Activated T-helper 1 cell treated with Interleukin-2 at 50 U/mL for 16 hours (primary cell): ENCODE results near the gene CEMIP.

Experiments used
- DNase-seq: peaks from one replicate; pipeline ENCODE4 v3.0.0-alpha.2; 2020; ENCODE audit warnings: low read depth

The CEMIP gene

DNA sequence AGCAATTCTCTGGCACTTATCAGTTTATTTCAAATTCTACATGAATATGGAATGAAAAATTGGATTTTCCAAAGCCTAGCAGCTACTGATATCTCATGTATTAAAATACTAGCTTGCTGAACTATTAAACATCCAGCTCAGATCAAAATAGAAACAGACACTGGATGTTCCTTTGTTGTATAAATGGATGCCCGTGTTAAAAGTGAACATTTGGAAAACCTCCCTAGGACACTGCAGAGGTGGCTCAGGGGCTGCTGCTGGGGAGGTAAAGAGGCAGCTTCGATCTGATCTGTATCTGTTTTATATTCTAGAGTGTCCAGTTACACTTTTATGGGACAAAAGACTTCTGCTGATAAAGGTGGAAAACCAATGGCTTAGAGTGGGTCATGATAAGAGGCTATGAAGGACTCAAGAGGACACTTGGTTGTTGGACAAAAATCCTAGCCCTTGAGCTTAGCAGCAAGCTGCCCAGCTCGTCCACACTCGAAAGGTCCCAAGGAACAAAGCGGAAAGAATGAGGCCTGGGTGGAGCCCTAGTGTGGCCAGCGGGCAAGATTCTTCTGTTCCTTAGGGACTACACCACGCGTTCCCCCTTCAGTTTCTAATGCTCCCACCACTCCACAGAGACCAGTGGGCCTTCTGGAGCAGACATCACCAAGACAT is 200.5 kb downstream of the CEMIP start:
- no peak for DNase-seq

DNA sequence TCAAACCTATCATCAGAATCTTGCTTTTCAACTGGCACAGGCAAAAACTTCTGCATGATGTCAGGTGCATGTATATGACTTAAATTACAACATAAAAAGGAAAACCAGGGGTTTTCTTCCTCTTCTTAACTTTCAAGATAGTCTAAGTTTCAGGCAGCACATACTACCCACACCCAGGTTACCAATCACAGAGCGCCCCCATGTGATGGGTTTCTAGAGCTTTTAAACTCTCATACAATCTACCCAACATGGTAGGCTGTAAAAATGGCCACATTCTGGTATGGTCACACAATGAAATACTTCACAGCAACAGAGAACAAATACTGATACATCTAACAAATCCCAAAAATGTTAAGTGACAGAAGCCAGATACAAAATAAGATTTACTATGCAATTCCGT is 203.0 kb downstream of the CEMIP start:
- no peak for DNase-seq

GRCh38 chr15:80982839-80983238 is 203.7 kb downstream of the CEMIP start:
- DNase-seq = no peak

DNA sequence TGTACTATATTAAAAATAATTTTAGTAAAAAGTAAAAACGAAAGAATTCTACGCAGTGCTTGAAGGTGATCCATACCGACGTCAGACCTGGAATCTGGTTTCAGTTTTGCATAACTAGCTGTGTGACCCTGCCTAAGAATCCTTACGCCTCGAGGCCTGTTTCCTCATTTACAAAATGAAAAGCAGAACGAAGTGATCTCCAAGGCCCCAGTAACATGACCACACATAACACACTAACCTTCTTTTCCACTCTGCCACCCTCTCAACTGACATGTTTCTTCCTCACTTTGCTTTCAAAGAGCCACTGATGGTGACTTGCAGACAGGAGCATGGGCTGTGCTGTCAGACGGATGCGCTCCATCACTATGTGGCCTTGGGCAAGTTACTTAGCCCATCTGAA is 205.7 kb downstream of the CEMIP start:
- no peak for DNase-seq

DNA sequence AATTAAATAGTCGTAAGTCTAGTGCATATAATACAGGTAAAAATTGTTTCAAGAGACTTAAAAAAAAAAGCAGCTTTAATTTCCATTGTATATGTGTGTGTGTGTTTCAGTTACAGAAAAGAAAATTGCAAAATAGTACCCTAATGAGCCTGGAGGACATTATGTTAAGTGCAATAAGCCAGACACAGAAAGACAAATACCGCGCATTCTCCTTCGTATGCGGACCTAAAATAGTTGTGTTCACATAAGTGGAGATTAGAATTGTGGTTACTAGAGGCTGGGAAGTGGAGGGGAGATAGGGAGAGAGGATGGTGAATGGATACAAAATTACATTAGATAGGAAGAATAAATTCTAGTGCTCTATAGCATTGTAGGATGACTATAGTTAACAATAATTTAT is 206.8 kb downstream of the CEMIP start:
- no peak for DNase-seq

- DNase-seq = no peak
Observed at GRCh38 chr15:80986487-80986886, 207.3 kb downstream of the CEMIP start.

DNA sequence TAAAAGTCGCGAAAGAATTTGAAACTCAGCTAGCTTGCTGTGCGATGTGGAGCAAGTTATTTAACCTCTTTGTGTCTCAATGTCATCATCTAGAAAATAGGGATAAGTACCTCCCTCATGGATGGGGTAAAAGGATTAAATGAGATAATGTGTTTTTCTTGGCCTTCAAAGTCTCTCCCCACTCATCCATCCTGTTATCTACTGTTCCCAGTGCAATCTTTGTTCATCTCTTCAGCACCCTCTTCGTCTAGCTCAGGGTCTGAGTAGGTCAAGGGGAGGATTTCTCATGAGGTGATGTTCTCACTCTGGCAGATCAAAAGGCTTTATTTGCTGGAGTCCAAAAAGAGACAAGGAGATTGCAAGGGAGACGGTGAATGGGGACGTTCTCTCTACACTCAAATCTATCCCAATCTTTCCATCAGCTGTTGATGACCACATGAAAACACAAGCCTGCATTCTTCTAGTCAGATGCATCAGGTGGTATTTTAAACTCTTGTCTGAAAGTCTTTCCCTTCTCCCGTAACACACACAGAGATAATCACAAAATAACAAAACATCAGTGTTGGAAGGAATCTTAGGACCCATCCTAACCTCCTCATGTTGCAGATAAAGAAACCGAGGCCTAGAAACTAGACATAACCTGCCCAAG is 209.1 kb downstream of the CEMIP start:
- DNase-seq = no peak

DNA sequence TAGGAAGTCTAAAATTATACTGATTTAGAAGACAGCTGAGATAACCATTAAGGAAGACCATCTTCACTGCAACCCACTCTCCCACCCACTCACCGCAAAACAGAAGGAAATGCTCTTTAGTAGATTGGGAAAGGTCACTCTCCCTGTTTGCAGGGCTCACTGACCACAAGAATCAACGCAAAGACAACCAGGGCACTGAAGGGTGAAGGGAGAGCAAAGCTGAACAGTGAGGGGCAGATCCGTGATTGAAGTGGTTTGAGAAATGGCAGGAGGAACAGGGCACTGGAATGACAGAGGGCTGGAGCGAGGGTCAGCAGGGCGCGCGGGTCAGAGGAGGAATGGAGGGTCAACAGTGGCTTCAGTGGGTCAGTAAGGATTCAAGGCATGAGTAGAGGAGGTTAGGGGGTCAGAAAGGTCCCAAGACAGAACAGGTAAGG is 209.9 kb downstream of the CEMIP start:
- DNase-seq = no peak

GRCh38 chr15:80989518-80990478 is 210.6 kb downstream of the CEMIP start, which contains the start of gene MESD:
MESD (minus strand) TSS chr15:80989819; CDS start chr15:80989791, 28 bp downstream.
- DNase-seq = peak; percentile 95

DNA sequence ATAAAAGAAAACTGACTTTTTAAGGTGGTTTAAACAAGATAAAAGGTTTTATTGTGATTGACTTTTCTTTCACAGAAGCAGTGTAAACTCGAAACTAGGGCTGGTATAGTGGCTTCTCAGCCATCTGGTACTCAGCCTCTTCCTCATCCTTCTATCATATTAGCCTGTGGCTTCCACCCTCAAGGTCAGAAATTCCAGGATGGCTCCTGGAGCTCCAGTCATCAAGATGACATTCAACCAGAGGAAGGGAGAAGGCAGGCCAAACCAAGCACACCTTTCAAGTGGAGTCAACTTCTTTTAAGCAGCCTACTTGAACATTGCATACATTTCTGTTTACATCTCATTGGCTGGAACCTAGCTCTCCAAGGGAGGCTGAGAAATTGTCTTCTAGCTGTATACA is 211.8 kb downstream of the CEMIP start:
- no peak for DNase-seq

- DNase-seq = no peak
Observed at GRCh38 chr15:80991421-80991820, 212.3 kb downstream of the CEMIP start.

GRCh38 chr15:80992006-80992405 is 212.8 kb downstream of the CEMIP start:
- DNase-seq = no peak

DNA sequence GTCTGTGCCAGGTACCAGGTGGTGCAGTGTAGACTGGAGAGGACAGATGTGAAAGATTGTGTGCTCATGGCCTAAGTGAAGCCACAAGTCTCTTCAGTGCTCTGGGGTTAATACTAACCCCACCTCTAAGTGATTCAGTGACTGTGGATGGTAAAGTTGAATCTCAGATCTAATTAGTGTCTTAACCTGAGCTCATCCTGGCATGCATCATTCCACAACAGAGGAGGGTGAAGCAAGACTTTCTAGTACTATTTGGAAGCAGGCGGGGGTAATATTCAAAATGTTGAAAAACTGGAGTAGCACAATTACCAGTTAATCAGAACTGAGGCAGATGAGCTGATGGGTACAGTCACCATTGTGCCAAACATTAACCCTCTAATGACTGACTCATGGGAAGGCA is 213.3 kb downstream of the CEMIP start:
- no peak for DNase-seq

DNA sequence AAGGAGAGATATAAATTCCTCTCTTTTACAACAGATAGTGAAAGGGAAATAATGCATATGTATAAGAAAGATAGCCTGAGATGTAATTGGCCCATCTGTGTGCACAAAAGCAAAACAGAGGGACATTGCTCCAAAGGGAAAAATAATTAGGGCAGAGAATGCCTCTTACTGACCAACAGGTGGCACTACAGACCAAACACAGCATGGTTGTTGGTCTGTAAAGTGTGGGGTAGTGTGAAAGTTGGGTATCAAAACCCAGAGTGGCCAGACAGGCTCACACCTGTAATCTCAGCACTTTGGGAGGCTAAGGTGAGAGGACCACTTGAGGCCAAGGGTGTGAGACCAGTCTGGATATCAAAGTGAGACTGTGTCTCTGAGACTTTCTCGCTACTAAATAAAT is 217.1 kb downstream of the CEMIP start:
- no peak for DNase-seq

DNA sequence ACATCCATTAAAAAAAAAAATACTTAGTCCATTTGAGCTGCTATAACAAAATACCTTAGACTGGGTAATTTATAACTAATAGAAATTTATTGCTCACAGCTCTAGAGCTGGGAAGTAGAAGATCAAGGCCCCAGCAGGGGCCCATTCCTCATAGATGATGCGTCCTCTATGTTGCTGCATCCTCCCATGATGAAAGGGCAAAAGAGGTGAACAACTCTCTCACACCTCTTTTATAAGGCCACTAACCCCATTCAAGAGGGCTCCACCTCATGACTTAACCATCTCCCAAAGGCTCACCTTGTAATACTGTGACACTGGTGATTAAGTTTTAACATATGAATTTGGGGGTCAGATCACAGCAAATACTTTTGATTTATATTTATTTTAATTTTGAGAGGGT is 218.5 kb downstream of the CEMIP start:
- no peak for DNase-seq

DNA sequence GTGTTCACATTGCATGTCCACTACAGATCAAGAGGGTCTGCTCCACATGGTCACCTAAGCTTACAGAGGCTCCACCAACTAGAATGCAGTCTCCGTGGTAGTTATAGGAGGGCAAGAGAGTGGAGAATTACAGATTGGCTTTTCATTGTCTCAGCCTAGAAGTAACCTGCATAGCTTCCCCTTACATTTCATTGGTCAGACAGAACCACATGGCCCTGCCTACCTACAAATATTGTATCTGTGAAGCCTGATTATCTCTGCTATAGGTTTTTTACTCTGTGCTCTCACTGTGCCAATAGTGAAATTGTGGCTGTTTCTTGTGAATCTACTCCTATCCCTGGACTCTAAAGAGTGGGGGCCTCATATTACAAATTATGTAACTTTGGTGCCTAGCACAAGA is 219.1 kb downstream of the CEMIP start:
- DNase-seq = no peak

GRCh38 chr15:80999623-81000036 is 220.5 kb downstream of the CEMIP start:
- DNase-seq = peak; percentile 48

DNA sequence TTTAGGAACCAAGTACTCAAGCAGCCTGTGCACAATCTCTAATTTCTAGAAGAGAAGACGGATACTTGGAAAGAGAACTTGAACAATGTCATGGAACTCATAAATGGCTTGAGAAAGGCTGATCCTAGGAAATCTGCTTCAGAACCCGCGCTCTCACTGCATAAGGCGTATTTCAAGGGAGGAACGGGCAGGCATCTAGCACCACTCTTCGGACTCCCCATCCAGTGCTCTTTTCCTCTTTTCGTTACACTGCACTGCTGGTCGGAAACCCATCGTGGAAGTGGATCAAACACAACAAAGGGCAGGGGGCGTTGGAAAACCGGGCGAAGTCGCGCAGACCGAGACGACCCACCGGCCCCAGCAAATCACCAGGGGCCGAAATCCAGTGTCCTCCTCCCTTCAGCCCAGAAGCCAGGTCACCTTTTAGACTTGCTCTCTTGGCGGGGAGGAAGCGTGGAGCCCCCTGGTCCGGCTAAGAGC is 221.0 kb downstream of the CEMIP start:
- DNase-seq = no peak

GRCh38 chr15:81000624-81001151 is 221.5 kb downstream of the CEMIP start, which contains the start of gene TLNRD1:
TLNRD1 (plus strand) TSS chr15:81000923; CDS start chr15:81002272, 1,349 bp downstream.
- DNase-seq = peak; percentile 75
